Measurements from ENCODE around the gene GRM1.

DNA sequence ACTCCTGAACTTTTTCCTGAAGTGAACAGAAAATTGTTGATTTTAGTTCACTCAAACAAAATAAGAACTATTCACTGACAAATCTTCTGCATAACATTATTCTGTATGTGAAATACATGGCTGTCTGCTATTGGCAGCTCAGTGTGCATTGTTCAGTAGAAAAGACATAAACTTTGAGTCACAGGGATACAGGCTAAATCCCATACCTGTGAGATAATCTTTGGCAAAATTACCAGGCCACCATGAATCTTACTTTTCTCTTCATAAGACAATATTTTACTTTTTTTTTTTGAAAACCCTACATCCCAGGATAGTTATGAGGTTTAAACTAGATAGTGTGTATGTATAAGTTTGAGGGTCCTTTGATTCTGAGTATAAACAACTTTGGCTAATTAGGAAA is 224.8 kb downstream of the GRM1 start:
- no peak for TF ChIP-seq RARB (CRISPR knock-in tag; IDR thresholded peaks at IDR 0.05)
- TF ChIP-seq OSR1 (CRISPR knock-in tag; IDR thresholded peaks at IDR 0.05), result no peak
- TF ChIP-seq CSDC2 (CRISPR knock-in tag; IDR thresholded peaks at IDR 0.05), result no peak
- TF ChIP-seq, protein P1, sequence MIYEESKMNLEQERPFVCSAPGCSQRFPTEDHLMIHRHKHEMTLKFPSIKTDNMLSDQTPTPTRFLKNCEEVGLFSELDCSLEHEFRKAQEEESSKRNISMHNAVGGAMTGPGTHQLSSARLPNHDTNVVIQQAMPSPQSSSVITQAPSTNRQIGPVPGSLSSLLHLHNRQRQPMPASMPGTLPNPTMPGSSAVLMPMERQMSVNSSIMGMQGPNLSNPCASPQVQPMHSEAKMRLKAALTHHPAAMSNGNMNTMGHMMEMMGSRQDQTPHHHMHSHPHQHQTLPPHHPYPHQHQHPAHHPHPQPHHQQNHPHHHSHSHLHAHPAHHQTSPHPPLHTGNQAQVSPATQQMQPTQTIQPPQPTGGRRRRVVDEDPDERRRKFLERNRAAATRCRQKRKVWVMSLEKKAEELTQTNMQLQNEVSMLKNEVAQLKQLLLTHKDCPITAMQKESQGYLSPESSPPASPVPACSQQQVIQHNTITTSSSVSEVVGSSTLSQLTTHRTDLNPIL (CRISPR knock-in tag; IDR thresholded peaks at IDR 0.05; ENCODE audit: low read depth), result no peak
- no peak for TF ChIP-seq ZNF565 (CRISPR knock-in tag; conservative IDR thresholded peaks at IDR 0.05; ENCODE audit: low read depth)
- no peak for TF ChIP-seq ZNF8 (CRISPR knock-in tag; IDR thresholded peaks at IDR 0.05)
- TF ChIP-seq, protein P2, sequence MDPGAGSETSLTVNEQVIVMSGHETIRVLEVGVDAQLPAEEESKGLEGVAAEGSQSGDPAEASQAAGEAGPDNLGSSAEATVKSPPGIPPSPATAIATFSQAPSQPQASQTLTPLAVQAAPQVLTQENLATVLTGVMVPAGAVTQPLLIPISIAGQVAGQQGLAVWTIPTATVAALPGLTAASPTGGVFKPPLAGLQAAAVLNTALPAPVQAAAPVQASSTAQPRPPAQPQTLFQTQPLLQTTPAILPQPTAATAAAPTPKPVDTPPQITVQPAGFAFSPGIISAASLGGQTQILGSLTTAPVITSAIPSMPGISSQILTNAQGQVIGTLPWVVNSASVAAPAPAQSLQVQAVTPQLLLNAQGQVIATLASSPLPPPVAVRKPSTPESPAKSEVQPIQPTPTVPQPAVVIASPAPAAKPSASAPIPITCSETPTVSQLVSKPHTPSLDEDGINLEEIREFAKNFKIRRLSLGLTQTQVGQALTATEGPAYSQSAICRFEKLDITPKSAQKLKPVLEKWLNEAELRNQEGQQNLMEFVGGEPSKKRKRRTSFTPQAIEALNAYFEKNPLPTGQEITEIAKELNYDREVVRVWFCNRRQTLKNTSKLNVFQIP (CRISPR knock-in tag; IDR thresholded peaks at IDR 0.05; ENCODE audit: borderline replicate concordance, low read depth), result no peak

Data from SK-N-SH treated with all-trans-retinoic acid at 6 μM for 48 hours (cell line).